ENCODE results near the gene COL18A1.

The COL18A1 gene

GRCh38 chr21:45511661-45512431 lies 106.9 kb downstream of the COL18A1 start:
- H3K27ac ChIP-seq: peak overlapping the region; percentile 96
- TF ChIP-seq CTCF (conservative IDR thresholded peaks at IDR 0.05) (no peak), ZFX (IDR thresholded peaks at IDR 0.05) (no peak)

- peak overlapping the region; percentile 96 for H3K27ac ChIP-seq
- TF ChIP-seq CTCF (conservative IDR thresholded peaks at IDR 0.05): no peak
- no peak for TF ChIP-seq ZFX (IDR thresholded peaks at IDR 0.05)
These were observed 107.6 kb downstream of the COL18A1 start for GRCh38 chr21:45512626-45513002.

GRCh38 chr21:45513003-45513717 lies 108.2 kb downstream of the COL18A1 start:
- H3K27ac ChIP-seq: peak overlapping the region; percentile 96
- no peak; the same call in 1 of the 2 replicates for TF ChIP-seq ZFX (IDR thresholded peaks at IDR 0.05)
- no peak for TF ChIP-seq CTCF (conservative IDR thresholded peaks at IDR 0.05)

- TF ChIP-seq CTCF (conservative IDR thresholded peaks at IDR 0.05) (no peak), ZFX (IDR thresholded peaks at IDR 0.05) (0 out of 2 replicates have a peak, but pooled peaks have one; percentile 13)
- peak overlapping the region; percentile 96 for H3K27ac ChIP-seq
These were observed 108.9 kb downstream of the COL18A1 start for GRCh38 chr21:45513741-45514310.

GRCh38 chr21:45514311-45515021 lies 109.5 kb downstream of the COL18A1 start:
- TF ChIP-seq CTCF (conservative IDR thresholded peaks at IDR 0.05) (no peak), ZFX (IDR thresholded peaks at IDR 0.05) (no peak)
- peak overlapping the region; percentile 96 for H3K27ac ChIP-seq

- TF ChIP-seq CTCF (conservative IDR thresholded peaks at IDR 0.05) (no peak), ZFX (IDR thresholded peaks at IDR 0.05) (no peak)
- peak overlapping the region; percentile 96 for H3K27ac ChIP-seq
These were observed 110.5 kb downstream of the COL18A1 start for GRCh38 chr21:45515241-45516061.
